GM10847 (cell line): Measurements from ENCODE around the gene RYK.

Experiments
- POLR2A ChIP-seq: IDR thresholded peaks from 2 replicates; pipeline ENCODE4 v1.6.1; 2011; ENCODE audit not compliant: insufficient read length; ENCODE audit errors: extremely low read depth

Gene RYK

GRCh38 chr3:134197681-134198261 is 52.9 kb downstream of the RYK start:
- no peak for TF ChIP-seq POLR2A

- TF ChIP-seq POLR2A = no peak
Measured at GRCh38 chr3:134194247-134194646, 56.4 kb downstream of the RYK start.

- TF ChIP-seq POLR2A = no peak
Measured at GRCh38 chr3:134190250-134190649, 60.4 kb downstream of the RYK start.

GRCh38 chr3:134189849-134190248 is 60.8 kb downstream of the RYK start:
- no peak for TF ChIP-seq POLR2A

GRCh38 chr3:134186391-134186790 is 64.3 kb downstream of the RYK start:
- no peak for TF ChIP-seq POLR2A

- TF ChIP-seq POLR2A = no peak
Measured at GRCh38 chr3:134180761-134181160, 69.9 kb downstream of the RYK start.

- no peak for TF ChIP-seq POLR2A
Measured at GRCh38 chr3:134179508-134179907, 71.2 kb downstream of the RYK start.

- TF ChIP-seq POLR2A = no peak
Measured at GRCh38 chr3:134163096-134163495, 87.6 kb downstream of the RYK start.

- TF ChIP-seq POLR2A = no peak
Measured at GRCh38 chr3:134161898-134162615, 88.6 kb downstream of the RYK start.

GRCh38 chr3:134155446-134155845 is 95.2 kb downstream of the RYK start:
- TF ChIP-seq POLR2A = no peak

GRCh38 chr3:134153761-134154160 is 96.9 kb downstream of the RYK start:
- no peak for TF ChIP-seq POLR2A

- TF ChIP-seq POLR2A = no peak
Measured at GRCh38 chr3:134150476-134150875, 100.2 kb downstream of the RYK start.

- no peak for TF ChIP-seq POLR2A
Measured at GRCh38 chr3:134149286-134149685, 101.4 kb downstream of the RYK start.

- no peak for TF ChIP-seq POLR2A
Measured at GRCh38 chr3:134148534-134148933, 102.1 kb downstream of the RYK start.

- no peak for TF ChIP-seq POLR2A
Measured at GRCh38 chr3:134147411-134147810, 103.2 kb downstream of the RYK start.

GRCh38 chr3:134146666-134147065 is 104.0 kb downstream of the RYK start:
- TF ChIP-seq POLR2A = no peak

GRCh38 chr3:134145183-134145582 is 105.5 kb downstream of the RYK start:
- TF ChIP-seq POLR2A = no peak
